HEK293 (cell line): ENCODE results near the gene DLGAP4.

Experiments
- ZNF341 ChIP-seq: fragments of 450-650 bp; formaldehyde crosslinking; IDR thresholded peaks from 2 replicates; pipeline ENCODE4; 2016; ENCODE audit warnings: low read depth, missing biosample characterization, missing genetic modification characterization
- ZNF561 ChIP-seq: fragments of 450-650 bp; IDR thresholded peaks from 2 replicates; pipeline ENCODE4 v1.5.1; 2018; ENCODE audit warnings: missing biosample characterization, missing genetic modification characterization, borderline replicate concordance
- ZNF626 ChIP-seq: fragments of 450-650 bp; sonication (Bioruptor Pico); formaldehyde crosslinking; IDR thresholded peaks from 2 replicates; pipeline ENCODE4 v1.5.1; 2018; ENCODE audit warnings: missing biosample characterization, missing genetic modification characterization, inconsistent platforms
- ZNF792 ChIP-seq: fragments of 450-650 bp; formaldehyde crosslinking; IDR thresholded peaks from 2 replicates; pipeline ENCODE4 v1.5.1; 2016; ENCODE audit warnings: missing biosample characterization, missing genetic modification characterization
- TF ChIP-seq, protein P1 (sequence below): fragments of 450-650 bp; formaldehyde crosslinking; IDR thresholded peaks from 2 replicates; pipeline ENCODE4 v1.5.1; 2016; ENCODE audit warnings: missing biosample characterization, missing genetic modification characterization
- TF ChIP-seq, protein P2 (sequence below): fragments of 450-650 bp; formaldehyde crosslinking; IDR thresholded peaks from 2 replicates; pipeline ENCODE4 v1.5.1; 2016; ENCODE audit warnings: missing biosample characterization, missing genetic modification characterization, low read depth
- TF ChIP-seq, protein P3 (sequence below): fragments of 450-650 bp; formaldehyde crosslinking; conservative IDR thresholded peaks from 2 replicates; pipeline ENCODE4 v1.5.1; 2016; ENCODE audit warnings: low read depth, missing biosample characterization, missing genetic modification characterization
- TF ChIP-seq, protein P4 (sequence below): fragments of 450-650 bp; formaldehyde crosslinking; IDR thresholded peaks from 2 replicates; pipeline ENCODE4 v1.5.1; 2016; ENCODE audit warnings: missing biosample characterization, missing genetic modification characterization
- TF ChIP-seq, protein P5 (sequence below): fragments of 450-650 bp; formaldehyde crosslinking; IDR thresholded peaks from 2 replicates; pipeline ENCODE4 v1.5.1; 2016; ENCODE audit warnings: missing biosample characterization, missing genetic modification characterization
- TF ChIP-seq, protein P6 (sequence below): sonication (generic); formaldehyde crosslinking; IDR thresholded peaks from 2 replicates; pipeline ENCODE4 v1.8.1; 2022; ENCODE audit warnings: mild to moderate bottlenecking, moderate library complexity, missing genetic modification reagents

DNA sequence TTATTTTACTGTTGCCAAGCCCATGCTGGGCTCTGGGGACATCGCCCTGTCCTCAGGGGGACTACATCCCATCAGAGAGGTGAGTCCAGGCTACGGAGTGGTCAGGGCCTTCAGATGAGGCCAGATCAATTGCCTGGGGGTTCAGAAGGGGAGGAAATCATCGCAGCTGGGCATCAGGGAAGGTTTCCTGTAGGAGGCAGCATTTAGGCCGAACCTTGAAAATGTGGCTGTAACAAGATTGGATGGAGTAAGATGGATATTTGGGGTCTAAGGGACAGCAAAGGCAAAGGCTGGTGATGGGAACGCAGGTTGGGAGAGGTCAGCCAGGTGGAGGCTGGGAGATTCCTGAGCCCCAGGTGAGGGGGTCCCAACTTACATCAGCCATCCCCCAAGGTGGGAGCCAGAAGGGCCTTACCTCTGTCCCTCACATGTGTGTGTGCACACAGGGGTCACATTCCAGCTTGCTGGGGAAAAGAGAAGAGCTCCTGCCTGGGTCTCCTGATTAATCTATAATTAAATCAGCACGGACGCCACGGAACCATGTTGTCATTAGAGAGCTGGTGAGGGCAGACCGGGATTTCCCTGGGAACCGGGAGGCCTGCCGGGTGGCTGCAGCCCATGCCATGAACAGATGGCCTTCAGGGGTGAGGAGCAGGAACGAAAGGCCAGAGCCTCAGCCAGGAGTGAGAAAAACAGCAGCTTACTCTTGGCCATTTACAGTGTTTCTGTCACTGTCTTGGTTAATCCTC, 30.5 kb upstream of the DLGAP4 start:
- TF ChIP-seq, protein P1, sequence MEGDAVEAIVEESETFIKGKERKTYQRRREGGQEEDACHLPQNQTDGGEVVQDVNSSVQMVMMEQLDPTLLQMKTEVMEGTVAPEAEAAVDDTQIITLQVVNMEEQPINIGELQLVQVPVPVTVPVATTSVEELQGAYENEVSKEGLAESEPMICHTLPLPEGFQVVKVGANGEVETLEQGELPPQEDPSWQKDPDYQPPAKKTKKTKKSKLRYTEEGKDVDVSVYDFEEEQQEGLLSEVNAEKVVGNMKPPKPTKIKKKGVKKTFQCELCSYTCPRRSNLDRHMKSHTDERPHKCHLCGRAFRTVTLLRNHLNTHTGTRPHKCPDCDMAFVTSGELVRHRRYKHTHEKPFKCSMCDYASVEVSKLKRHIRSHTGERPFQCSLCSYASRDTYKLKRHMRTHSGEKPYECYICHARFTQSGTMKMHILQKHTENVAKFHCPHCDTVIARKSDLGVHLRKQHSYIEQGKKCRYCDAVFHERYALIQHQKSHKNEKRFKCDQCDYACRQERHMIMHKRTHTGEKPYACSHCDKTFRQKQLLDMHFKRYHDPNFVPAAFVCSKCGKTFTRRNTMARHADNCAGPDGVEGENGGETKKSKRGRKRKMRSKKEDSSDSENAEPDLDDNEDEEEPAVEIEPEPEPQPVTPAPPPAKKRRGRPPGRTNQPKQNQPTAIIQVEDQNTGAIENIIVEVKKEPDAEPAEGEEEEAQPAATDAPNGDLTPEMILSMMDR (tag by site-specific recombination): no peak
- TF ChIP-seq, protein P2, sequence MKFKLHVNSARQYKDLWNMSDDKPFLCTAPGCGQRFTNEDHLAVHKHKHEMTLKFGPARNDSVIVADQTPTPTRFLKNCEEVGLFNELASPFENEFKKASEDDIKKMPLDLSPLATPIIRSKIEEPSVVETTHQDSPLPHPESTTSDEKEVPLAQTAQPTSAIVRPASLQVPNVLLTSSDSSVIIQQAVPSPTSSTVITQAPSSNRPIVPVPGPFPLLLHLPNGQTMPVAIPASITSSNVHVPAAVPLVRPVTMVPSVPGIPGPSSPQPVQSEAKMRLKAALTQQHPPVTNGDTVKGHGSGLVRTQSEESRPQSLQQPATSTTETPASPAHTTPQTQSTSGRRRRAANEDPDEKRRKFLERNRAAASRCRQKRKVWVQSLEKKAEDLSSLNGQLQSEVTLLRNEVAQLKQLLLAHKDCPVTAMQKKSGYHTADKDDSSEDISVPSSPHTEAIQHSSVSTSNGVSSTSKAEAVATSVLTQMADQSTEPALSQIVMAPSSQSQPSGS (tag by site-specific recombination): no peak
- TF ChIP-seq, protein P3, sequence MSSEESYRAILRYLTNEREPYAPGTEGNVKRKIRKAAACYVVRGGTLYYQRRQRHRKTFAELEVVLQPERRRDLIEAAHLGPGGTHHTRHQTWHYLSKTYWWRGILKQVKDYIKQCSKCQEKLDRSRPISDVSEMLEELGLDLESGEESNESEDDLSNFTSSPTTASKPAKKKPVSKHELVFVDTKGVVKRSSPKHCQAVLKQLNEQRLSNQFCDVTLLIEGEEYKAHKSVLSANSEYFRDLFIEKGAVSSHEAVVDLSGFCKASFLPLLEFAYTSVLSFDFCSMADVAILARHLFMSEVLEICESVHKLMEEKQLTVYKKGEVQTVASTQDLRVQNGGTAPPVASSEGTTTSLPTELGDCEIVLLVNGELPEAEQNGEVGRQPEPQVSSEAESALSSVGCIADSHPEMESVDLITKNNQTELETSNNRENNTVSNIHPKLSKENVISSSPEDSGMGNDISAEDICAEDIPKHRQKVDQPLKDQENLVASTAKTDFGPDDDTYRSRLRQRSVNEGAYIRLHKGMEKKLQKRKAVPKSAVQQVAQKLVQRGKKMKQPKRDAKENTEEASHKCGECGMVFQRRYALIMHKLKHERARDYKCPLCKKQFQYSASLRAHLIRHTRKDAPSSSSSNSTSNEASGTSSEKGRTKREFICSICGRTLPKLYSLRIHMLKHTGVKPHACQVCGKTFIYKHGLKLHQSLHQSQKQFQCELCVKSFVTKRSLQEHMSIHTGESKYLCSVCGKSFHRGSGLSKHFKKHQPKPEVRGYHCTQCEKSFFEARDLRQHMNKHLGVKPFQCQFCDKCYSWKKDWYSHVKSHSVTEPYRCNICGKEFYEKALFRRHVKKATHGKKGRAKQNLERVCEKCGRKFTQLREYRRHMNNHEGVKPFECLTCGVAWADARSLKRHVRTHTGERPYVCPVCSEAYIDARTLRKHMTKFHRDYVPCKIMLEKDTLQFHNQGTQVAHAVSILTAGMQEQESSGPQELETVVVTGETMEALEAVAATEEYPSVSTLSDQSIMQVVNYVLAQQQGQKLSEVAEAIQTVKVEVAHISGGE (tag by site-specific recombination): no peak
- no peak for TF ChIP-seq ZNF341 (tag by site-specific recombination)
- no peak for TF ChIP-seq ZNF561 (tag by site-specific recombination)
- TF ChIP-seq ZNF792 (tag by site-specific recombination): no peak
- TF ChIP-seq, protein P4, sequence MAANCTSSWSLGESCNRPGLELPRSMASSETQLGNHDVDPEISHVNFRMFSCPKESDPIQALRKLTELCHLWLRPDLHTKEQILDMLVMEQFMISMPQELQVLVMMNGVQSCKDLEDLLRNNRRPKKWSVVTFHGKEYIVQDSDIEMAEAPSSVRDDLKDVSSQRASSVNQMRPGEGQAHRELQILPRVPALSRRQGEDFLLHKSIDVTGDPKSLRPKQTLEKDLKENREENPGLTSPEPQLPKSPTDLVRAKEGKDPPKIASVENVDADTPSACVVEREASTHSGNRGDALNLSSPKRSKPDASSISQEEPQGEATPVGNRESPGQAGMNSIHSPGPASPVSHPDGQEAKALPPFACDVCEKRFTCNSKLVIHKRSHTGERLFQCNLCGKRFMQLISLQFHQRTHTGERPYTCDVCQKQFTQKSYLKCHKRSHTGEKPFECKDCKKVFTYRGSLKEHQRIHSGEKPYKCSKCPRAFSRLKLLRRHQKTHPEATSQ (tag by site-specific recombination): no peak
- TF ChIP-seq, protein P5, sequence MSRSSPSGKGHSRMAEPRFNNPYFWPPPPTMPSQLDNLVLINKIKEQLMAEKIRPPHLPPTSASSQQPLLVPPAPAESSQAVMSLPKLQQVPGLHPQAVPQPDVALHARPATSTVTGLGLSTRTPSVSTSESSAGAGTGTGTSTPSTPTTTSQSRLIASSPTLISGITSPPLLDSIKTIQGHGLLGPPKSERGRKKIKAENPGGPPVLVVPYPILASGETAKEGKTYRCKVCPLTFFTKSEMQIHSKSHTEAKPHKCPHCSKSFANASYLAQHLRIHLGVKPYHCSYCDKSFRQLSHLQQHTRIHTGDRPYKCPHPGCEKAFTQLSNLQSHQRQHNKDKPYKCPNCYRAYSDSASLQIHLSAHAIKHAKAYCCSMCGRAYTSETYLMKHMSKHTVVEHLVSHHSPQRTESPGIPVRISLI: no peak
- TF ChIP-seq, protein P6, sequence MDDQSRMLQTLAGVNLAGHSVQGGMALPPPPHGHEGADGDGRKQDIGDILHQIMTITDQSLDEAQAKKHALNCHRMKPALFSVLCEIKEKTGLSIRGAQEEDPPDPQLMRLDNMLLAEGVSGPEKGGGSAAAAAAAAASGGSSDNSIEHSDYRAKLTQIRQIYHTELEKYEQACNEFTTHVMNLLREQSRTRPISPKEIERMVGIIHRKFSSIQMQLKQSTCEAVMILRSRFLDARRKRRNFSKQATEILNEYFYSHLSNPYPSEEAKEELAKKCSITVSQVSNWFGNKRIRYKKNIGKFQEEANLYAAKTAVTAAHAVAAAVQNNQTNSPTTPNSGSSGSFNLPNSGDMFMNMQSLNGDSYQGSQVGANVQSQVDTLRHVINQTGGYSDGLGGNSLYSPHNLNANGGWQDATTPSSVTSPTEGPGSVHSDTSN (CRISPR knock-in tag): no peak
- no peak for TF ChIP-seq ZNF626 (tag by site-specific recombination)
